SH-SY5Y (cell line): ENCODE measurements around the gene HDDC3.

Experiments
- GATA2 ChIP-seq: IDR thresholded peaks from 2 replicates; pipeline ENCODE4 v1.6.1; 2011; ENCODE audit warnings: mild to moderate bottlenecking, low read depth, low read length
- GATA3 ChIP-seq: IDR thresholded peaks from 2 replicates; pipeline ENCODE4 v1.6.1; 2011; ENCODE audit warnings: low read depth, mild to moderate bottlenecking, low read length, moderate library complexity

DNA sequence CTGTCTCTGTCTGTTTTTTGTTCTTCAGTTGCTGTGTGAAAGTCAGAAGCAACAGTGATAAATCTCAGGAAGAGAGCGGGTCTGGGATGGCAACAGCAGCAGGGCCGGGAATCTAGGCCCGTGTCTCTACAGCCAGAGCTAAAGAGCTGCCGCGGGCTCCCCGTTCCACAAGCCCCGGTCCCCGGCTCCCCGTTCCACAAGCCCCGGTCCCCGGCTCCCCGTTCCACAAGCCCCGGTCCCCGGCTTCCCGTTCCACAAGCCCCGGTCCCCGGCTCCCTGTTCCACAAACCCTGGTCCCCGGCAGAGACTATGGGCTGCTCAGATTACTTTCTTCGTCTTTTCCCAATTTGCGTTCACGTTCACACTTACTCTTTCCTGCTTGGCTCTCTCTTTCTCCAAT lies 41.9 kb upstream of the HDDC3 start:
- no peak for TF ChIP-seq GATA3
- TF ChIP-seq GATA2, result no peak
